Activated T-cell treated with anti-CD3 and anti-CD28 coated beads, Interleukin-2, amount 50 U/mL, for 4 hours (primary cell): ENCODE data around the gene FOLR1. TPM values are rescaled to one million over a fixed set of nuclear protein-coding genes. Genes with fewer than 3 reads are reported as not detected.
"Not testable (repeated sequence)": the region's sequence is repeated elsewhere in the genome, so short reads cannot be mapped to it uniquely, and the experiment has no call there.

Experiments
- ATAC-seq, 2 donors: fragments of 200-7000 bp; cut with Tn5 transposase; one replicate each; pipeline ENCODE4 v1.10.0; 2021
- DNase-seq: peaks from one replicate; pipeline ENCODE4 v3.0.0-alpha.2; 2020
- H3K27me3 Mint-ChIP-seq: one replicate; pipeline ENCODE4 v1.8.0; 2021; ENCODE audit warnings: low read depth, mixed read lengths
- H3K36me3 Mint-ChIP-seq: one replicate; pipeline ENCODE4 v1.8.0; 2022; ENCODE audit warnings: mixed read lengths; ENCODE audit not compliant: insufficient read depth
- H3K4me1 Mint-ChIP-seq: one replicate; pipeline ENCODE4 v1.8.0; 2021; ENCODE audit warnings: low read depth, mixed read lengths
- H3K4me3 Mint-ChIP-seq: one replicate; pipeline ENCODE4 v1.8.0; 2021; ENCODE audit warnings: mild to moderate bottlenecking, moderate library complexity, mixed read lengths
- H3K9me3 Mint-ChIP-seq: one replicate; pipeline ENCODE4 v1.8.0; 2021; ENCODE audit warnings: mixed read lengths
- total RNA-seq, 3 donors: library from RNA; stranded (reverse); gene quantifications; one replicate each; pipeline ENCODE4 v1.2.1, GENCODE V29; 2021

Gene FOLR1
- total RNA-seq = under 1 TPM in 2 of 3 donors, not detected in 1; 0.20 to 0.24 TPM

- Mint-ChIP-seq H3K27me3 (peaks cover 2% of the 10 kb centered on the region), H3K4me3 (no peak within 1 kb of the TSS), H3K36me3 (no peaks in the 10 kb centered on the region), H3K9me3 (no peaks in the 10 kb centered on the region), H3K4me1 (no peaks in the 10 kb centered on the region)
- DNase-seq = no peak
- no peak for ATAC-seq
Measured at GRCh38 chr11:72191961-72192381, at the start of gene FOLR1. TSS of gene FOLR1 (plus strand) at chr11:72192140. CDS start at chr11:72192174, 34 bp downstream.

GRCh38 chr11:72142543-72142942, 49.4 kb upstream of the FOLR1 start:
- H3K36me3 Mint-ChIP-seq, ATAC-seq, H3K9me3 Mint-ChIP-seq, H3K4me3 Mint-ChIP-seq, DNase-seq: not testable (repeated sequence)
- Mint-ChIP-seq H3K27me3 (peaks cover 12% of the 10 kb centered on the region), H3K4me1 (peaks cover 11% of the 10 kb centered on the region)

- DNase-seq (no peak), ATAC-seq (no peak)
- Mint-ChIP-seq H3K36me3 (no peaks in the 10 kb centered on the region), H3K9me3 (no peaks in the 10 kb centered on the region), H3K4me1 (peaks cover 11% of the 10 kb centered on the region), H3K27me3 (peaks cover 12% of the 10 kb centered on the region), H3K4me3 (no peak overlapping the region)
Measured at GRCh38 chr11:72144807-72145565, 47.0 kb upstream of the FOLR1 start.

GRCh38 chr11:72146625-72147024, 45.3 kb upstream of the FOLR1 start:
- ATAC-seq = no peak
- H3K4me1 Mint-ChIP-seq = peaks cover 4% of the 10 kb centered on the region
- no peak overlapping the region for H3K4me3 Mint-ChIP-seq
- no peaks in the 10 kb centered on the region for H3K36me3 Mint-ChIP-seq
- peaks cover 4% of the 10 kb centered on the region for H3K27me3 Mint-ChIP-seq
- H3K9me3 Mint-ChIP-seq = no peaks in the 10 kb centered on the region
- DNase-seq = no peak

- no peak for DNase-seq
- H3K9me3 Mint-ChIP-seq = no peaks in the 10 kb centered on the region
- H3K27me3 Mint-ChIP-seq = peaks cover 3% of the 10 kb centered on the region
- ATAC-seq = no peak
- H3K36me3 Mint-ChIP-seq = no peaks in the 10 kb centered on the region
- H3K4me3 Mint-ChIP-seq = no peak overlapping the region
- no peaks in the 10 kb centered on the region for H3K4me1 Mint-ChIP-seq
Measured at GRCh38 chr11:72150882-72151281, 41.1 kb upstream of the FOLR1 start.

- not testable (repeated sequence) for H3K27me3 Mint-ChIP-seq, ATAC-seq, DNase-seq, H3K9me3 Mint-ChIP-seq, H3K4me1 Mint-ChIP-seq, H3K36me3 Mint-ChIP-seq, H3K4me3 Mint-ChIP-seq
Measured at GRCh38 chr11:72153874-72154273, 38.1 kb upstream of the FOLR1 start.

GRCh38 chr11:72154816-72155215, 37.1 kb upstream of the FOLR1 start:
- ATAC-seq (no peak), DNase-seq (no peak)
- H3K4me3 Mint-ChIP-seq = no peak overlapping the region
- no peaks in the 10 kb centered on the region for H3K9me3 Mint-ChIP-seq
- no peaks in the 10 kb centered on the region for H3K4me1 Mint-ChIP-seq
- H3K36me3 Mint-ChIP-seq = no peaks in the 10 kb centered on the region
- peaks cover 10% of the 10 kb centered on the region for H3K27me3 Mint-ChIP-seq

- ATAC-seq (no peak), DNase-seq (no peak)
- H3K9me3 Mint-ChIP-seq = no peaks in the 10 kb centered on the region
- H3K4me3 Mint-ChIP-seq = no peak overlapping the region
- H3K36me3 Mint-ChIP-seq = no peaks in the 10 kb centered on the region
- H3K27me3 Mint-ChIP-seq = peaks cover 11% of the 10 kb centered on the region
- H3K4me1 Mint-ChIP-seq = no peaks in the 10 kb centered on the region
Measured at GRCh38 chr11:72155751-72156150, 36.2 kb upstream of the FOLR1 start.

GRCh38 chr11:72157131-72157530, 34.8 kb upstream of the FOLR1 start:
- Mint-ChIP-seq H3K36me3 (no peaks in the 10 kb centered on the region), H3K4me1 (no peaks in the 10 kb centered on the region), H3K4me3 (no peak overlapping the region), H3K9me3 (no peaks in the 10 kb centered on the region), H3K27me3 (peaks cover 11% of the 10 kb centered on the region)
- DNase-seq = no peak
- ATAC-seq = no peak

GRCh38 chr11:72160319-72160718, 31.6 kb upstream of the FOLR1 start:
- DNase-seq = no peak
- Mint-ChIP-seq H3K4me3 (no peak overlapping the region), H3K27me3 (peaks cover 8% of the 10 kb centered on the region), H3K4me1 (no peaks in the 10 kb centered on the region), H3K36me3 (no peaks in the 10 kb centered on the region), H3K9me3 (no peaks in the 10 kb centered on the region)
- ATAC-seq = no peak

GRCh38 chr11:72162891-72163492, 28.9 kb upstream of the FOLR1 start:
- Mint-ChIP-seq H3K36me3 (no peaks in the 10 kb centered on the region), H3K9me3 (no peaks in the 10 kb centered on the region), H3K27me3 (peaks cover 10% of the 10 kb centered on the region), H3K4me1 (no peaks in the 10 kb centered on the region), H3K4me3 (no peak overlapping the region)
- DNase-seq (no peak), ATAC-seq (no peak)

GRCh38 chr11:72164187-72164586, 27.8 kb upstream of the FOLR1 start:
- not testable (repeated sequence) for H3K4me1 Mint-ChIP-seq, H3K36me3 Mint-ChIP-seq, DNase-seq, H3K4me3 Mint-ChIP-seq, ATAC-seq, H3K27me3 Mint-ChIP-seq, H3K9me3 Mint-ChIP-seq

GRCh38 chr11:72169046-72169555, 22.8 kb upstream of the FOLR1 start:
- ATAC-seq, H3K36me3 Mint-ChIP-seq, H3K4me3 Mint-ChIP-seq, H3K4me1 Mint-ChIP-seq, DNase-seq, H3K9me3 Mint-ChIP-seq, H3K27me3 Mint-ChIP-seq: not testable (repeated sequence)

- H3K4me3 Mint-ChIP-seq, DNase-seq, ATAC-seq, H3K27me3 Mint-ChIP-seq, H3K36me3 Mint-ChIP-seq, H3K9me3 Mint-ChIP-seq, H3K4me1 Mint-ChIP-seq: not testable (repeated sequence)
Measured at GRCh38 chr11:72169754-72170153, 22.2 kb upstream of the FOLR1 start.

GRCh38 chr11:72172043-72172442, 19.9 kb upstream of the FOLR1 start:
- not testable (repeated sequence) for DNase-seq, H3K9me3 Mint-ChIP-seq, H3K27me3 Mint-ChIP-seq, H3K4me3 Mint-ChIP-seq, H3K4me1 Mint-ChIP-seq, H3K36me3 Mint-ChIP-seq, ATAC-seq
